ENCODE measurements around the gene P2RX5. TPM values are rescaled to one million over a fixed set of nuclear protein-coding genes. Genes with fewer than 3 reads are reported as not detected.

The P2RX5 gene
- polyA plus RNA-seq (2012; ENCODE audit: insufficient read length, low read depth) = not detected

DNA sequence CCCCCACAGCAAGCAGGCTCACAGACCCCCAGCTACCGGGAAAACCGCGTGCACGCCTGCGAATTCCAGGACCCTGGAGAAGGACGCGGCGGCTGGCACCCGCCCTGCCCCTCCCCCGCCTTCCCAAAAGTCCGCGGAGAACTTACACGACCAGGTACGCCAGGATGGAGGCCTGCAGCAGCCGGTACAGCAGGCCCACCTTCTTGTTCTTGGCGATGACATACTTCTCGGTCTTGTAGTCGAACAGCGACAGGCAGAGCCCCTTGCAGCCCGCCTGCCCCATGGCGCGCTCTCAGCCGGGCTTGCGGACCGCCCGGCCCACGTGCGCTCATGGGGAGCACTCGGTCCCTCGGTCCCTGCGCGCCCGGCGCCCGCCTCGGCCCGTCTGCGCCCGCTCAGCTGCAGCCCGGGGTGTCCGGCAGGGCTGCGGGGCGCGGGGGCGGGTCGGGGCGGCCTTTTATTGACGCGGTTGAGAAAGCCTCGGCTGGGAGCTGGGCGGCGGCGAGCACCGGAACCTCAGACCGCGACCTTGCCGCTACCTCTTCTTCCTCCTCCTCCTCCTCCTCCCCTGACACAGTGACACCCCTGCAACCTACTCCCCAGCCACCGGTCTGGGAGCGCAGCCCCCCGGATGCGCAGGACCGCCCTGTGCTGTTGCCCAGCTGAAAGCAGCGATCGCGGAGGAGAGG lies at the start of gene P2RX5:
Gene P2RX5, minus strand, starts transcription at position 433 of the 689 bp plus-strand sequence. Its CDS starts 150 bp downstream, at position 283.
- TF ChIP-seq TAF1 (IDR thresholded peaks at IDR 0.05; ENCODE audit: borderline replicate concordance, insufficient read depth, low read length) (no peak), FOXP2 (optimal IDR thresholded peaks at IDR 0.05; ENCODE audit: borderline replicate concordance, extremely low read depth, extremely low read length, insufficient read depth) (no peak), SIN3A (IDR thresholded peaks at IDR 0.05; ENCODE audit: borderline replicate concordance, insufficient read depth, low read length) (no peak), POLR2AphosphoS5 (IDR thresholded peaks at IDR 0.05; ENCODE audit: low read depth, low read length) (no peak), REST (IDR thresholded peaks at IDR 0.05; ENCODE audit: insufficient read depth in 1 of 2, low read depth in 2 of 2, low read length in 2 of 2) (peak in 1 of 2 experiments; percentile 56; a peak in 1 of 4 replicates)

DNA sequence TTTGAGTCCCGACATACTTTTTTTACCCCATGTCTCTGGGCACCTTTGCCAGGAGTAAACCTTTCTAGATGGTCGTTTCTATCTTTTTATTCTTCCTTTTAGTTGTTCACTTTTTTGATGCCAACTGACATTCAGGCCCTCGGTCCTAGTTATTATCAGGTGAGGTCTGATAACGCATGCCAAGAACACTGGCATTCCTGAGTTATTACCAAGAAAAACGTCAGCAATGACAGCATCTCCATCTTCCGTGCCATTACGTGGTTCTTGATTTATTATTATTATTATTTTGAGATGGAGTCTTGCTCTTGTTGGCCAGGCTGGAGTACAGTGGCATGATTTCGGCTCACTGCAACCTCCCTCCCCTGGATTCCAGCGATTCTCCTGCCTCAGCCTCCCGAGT lies 49.1 kb upstream of the P2RX5 start:
- TF ChIP-seq FOXP2 (optimal IDR thresholded peaks at IDR 0.05; ENCODE audit: borderline replicate concordance, extremely low read depth, extremely low read length, insufficient read depth) (no peak), REST (IDR thresholded peaks at IDR 0.05; ENCODE audit: insufficient read depth in 1 of 2, low read depth in 2 of 2, low read length in 2 of 2) (no peak), SIN3A (IDR thresholded peaks at IDR 0.05; ENCODE audit: borderline replicate concordance, insufficient read depth, low read length) (no peak), TAF1 (IDR thresholded peaks at IDR 0.05; ENCODE audit: borderline replicate concordance, insufficient read depth, low read length) (no peak), POLR2AphosphoS5 (IDR thresholded peaks at IDR 0.05; ENCODE audit: low read depth, low read length) (no peak)

GRCh38 chr17:3744014-3744413 lies 48.1 kb upstream of the P2RX5 start:
- no peak for TF ChIP-seq REST (IDR thresholded peaks at IDR 0.05; ENCODE audit: insufficient read depth in 1 of 2, low read depth in 2 of 2, low read length in 2 of 2)
- TF ChIP-seq SIN3A (IDR thresholded peaks at IDR 0.05; ENCODE audit: borderline replicate concordance, insufficient read depth, low read length) = no peak
- TF ChIP-seq FOXP2 (optimal IDR thresholded peaks at IDR 0.05; ENCODE audit: borderline replicate concordance, extremely low read depth, extremely low read length, insufficient read depth) = no peak
- TF ChIP-seq TAF1 (IDR thresholded peaks at IDR 0.05; ENCODE audit: borderline replicate concordance, insufficient read depth, low read length) = no peak
- TF ChIP-seq POLR2AphosphoS5 (IDR thresholded peaks at IDR 0.05; ENCODE audit: low read depth, low read length) = no peak

DNA sequence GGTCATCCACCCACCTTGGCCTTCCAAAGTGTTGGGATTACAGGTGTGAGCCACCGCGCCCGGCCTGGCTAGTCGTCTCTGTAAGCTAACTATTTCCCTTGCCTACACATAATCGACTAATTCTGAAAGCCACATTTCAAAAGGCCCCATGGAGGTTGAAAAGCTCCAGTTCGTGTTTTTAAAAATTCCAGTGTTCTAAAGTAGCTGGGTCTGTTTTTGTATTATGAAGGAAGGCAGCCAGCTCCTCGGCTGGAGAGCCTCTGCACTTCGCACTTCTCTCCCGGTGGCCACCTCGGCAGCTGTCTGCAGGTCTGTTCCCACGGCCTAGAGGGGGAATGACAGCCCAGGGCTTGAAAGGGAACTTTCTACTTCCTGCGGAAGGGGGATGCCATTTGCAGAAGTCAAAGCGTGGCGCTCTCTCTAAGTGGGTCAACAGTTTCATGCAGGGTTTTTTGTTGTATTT lies 44.7 kb upstream of the P2RX5 start:
- TF ChIP-seq FOXP2 (optimal IDR thresholded peaks at IDR 0.05; ENCODE audit: borderline replicate concordance, extremely low read depth, extremely low read length, insufficient read depth) (no peak), POLR2AphosphoS5 (IDR thresholded peaks at IDR 0.05; ENCODE audit: low read depth, low read length) (no peak), REST (IDR thresholded peaks at IDR 0.05; ENCODE audit: insufficient read depth in 1 of 2, low read depth in 2 of 2, low read length in 2 of 2) (no peak), TAF1 (IDR thresholded peaks at IDR 0.05; ENCODE audit: borderline replicate concordance, insufficient read depth, low read length) (no peak), SIN3A (IDR thresholded peaks at IDR 0.05; ENCODE audit: borderline replicate concordance, insufficient read depth, low read length) (no peak)
